Panc1 (cell line): ENCODE results near the gene MGME1.

Experiments
- POLR2AphosphoS5 ChIP-seq: IDR thresholded peaks from 2 replicates; pipeline ENCODE4 v1.6.1; 2012; ENCODE audit warnings: mild to moderate bottlenecking, low read depth, low read length, moderate library complexity
- SIN3A ChIP-seq: IDR thresholded peaks from 2 replicates; pipeline ENCODE4 v1.6.1; 2012; ENCODE audit warnings: low read depth, mild to moderate bottlenecking, low read length, moderate library complexity, borderline replicate concordance; ENCODE audit not compliant: insufficient read depth
- TCF7L2 ChIP-seq: IDR thresholded peaks from 2 replicates; pipeline ENCODE4 v1.6.1; 2011; ENCODE audit warnings: mild to moderate bottlenecking, low read depth, low read length, inconsistent platforms
- TF ChIP-seq, protein P1 (sequence below): fragments of 450-650 bp; IDR thresholded peaks from 2 replicates; pipeline ENCODE4 v1.5.1; 2017; ENCODE audit warnings: mild to moderate bottlenecking
- TF ChIP-seq, protein P2 (sequence below), 2 experiments: IDR thresholded peaks; 2 replicates each; pipeline ENCODE4 v1.6.1; 2011 to 2012; ENCODE audit warnings: low read depth in 2 of 2, control low read depth in 1 of 2, low read length in 1 of 2, mild to moderate bottlenecking in 1 of 2, moderate library complexity in 1 of 2; ENCODE audit not compliant: insufficient read depth in 1 of 2

DNA sequence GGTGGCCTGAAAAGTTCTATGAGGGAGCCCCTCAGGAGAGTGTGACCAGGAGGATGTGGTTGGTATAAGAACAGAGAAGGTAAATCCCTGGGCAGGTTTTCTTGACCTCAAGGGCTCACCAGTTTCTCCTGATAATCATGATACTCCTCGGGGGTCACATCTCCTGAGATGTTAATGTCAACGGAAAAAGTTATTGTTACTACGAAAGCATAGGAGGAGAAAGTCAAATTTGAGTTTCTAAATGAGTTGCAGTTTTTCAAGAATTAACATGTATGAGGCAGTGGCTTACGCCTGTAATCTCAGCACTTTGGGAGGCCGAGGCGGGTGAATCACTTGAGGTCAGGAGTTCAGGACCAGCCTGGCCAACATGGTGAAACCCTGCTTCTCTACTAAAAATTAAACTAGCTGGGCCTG is 23.4 kb downstream of the MGME1 start:
- TF ChIP-seq, protein P1, sequence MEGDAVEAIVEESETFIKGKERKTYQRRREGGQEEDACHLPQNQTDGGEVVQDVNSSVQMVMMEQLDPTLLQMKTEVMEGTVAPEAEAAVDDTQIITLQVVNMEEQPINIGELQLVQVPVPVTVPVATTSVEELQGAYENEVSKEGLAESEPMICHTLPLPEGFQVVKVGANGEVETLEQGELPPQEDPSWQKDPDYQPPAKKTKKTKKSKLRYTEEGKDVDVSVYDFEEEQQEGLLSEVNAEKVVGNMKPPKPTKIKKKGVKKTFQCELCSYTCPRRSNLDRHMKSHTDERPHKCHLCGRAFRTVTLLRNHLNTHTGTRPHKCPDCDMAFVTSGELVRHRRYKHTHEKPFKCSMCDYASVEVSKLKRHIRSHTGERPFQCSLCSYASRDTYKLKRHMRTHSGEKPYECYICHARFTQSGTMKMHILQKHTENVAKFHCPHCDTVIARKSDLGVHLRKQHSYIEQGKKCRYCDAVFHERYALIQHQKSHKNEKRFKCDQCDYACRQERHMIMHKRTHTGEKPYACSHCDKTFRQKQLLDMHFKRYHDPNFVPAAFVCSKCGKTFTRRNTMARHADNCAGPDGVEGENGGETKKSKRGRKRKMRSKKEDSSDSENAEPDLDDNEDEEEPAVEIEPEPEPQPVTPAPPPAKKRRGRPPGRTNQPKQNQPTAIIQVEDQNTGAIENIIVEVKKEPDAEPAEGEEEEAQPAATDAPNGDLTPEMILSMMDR, result no peak
- TF ChIP-seq POLR2AphosphoS5, result no peak
- TF ChIP-seq, protein P2, sequence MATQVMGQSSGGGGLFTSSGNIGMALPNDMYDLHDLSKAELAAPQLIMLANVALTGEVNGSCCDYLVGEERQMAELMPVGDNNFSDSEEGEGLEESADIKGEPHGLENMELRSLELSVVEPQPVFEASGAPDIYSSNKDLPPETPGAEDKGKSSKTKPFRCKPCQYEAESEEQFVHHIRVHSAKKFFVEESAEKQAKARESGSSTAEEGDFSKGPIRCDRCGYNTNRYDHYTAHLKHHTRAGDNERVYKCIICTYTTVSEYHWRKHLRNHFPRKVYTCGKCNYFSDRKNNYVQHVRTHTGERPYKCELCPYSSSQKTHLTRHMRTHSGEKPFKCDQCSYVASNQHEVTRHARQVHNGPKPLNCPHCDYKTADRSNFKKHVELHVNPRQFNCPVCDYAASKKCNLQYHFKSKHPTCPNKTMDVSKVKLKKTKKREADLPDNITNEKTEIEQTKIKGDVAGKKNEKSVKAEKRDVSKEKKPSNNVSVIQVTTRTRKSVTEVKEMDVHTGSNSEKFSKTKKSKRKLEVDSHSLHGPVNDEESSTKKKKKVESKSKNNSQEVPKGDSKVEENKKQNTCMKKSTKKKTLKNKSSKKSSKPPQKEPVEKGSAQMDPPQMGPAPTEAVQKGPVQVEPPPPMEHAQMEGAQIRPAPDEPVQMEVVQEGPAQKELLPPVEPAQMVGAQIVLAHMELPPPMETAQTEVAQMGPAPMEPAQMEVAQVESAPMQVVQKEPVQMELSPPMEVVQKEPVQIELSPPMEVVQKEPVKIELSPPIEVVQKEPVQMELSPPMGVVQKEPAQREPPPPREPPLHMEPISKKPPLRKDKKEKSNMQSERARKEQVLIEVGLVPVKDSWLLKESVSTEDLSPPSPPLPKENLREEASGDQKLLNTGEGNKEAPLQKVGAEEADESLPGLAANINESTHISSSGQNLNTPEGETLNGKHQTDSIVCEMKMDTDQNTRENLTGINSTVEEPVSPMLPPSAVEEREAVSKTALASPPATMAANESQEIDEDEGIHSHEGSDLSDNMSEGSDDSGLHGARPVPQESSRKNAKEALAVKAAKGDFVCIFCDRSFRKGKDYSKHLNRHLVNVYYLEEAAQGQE (IDR thresholded peaks at IDR 0.05; ENCODE audit: insufficient read depth in 1 of 2, low read depth in 2 of 2, low read length in 1 of 2), result no peak
- TF ChIP-seq TCF7L2, result no peak
- no peak for TF ChIP-seq SIN3A
